HPDE6-E6E7 (cell line): ENCODE data around the gene TIAM2.
"Not testable (repeated sequence)": the region's sequence is repeated elsewhere in the genome, so short reads cannot be mapped to it uniquely, and the experiment has no call there.

Experiments used
- DNase-seq: peaks from one replicate; pipeline ENCODE4 v3.0.0; 2011; ENCODE audit warnings: missing footprints; ENCODE audit errors: extremely low spot score

Gene TIAM2

DNA sequence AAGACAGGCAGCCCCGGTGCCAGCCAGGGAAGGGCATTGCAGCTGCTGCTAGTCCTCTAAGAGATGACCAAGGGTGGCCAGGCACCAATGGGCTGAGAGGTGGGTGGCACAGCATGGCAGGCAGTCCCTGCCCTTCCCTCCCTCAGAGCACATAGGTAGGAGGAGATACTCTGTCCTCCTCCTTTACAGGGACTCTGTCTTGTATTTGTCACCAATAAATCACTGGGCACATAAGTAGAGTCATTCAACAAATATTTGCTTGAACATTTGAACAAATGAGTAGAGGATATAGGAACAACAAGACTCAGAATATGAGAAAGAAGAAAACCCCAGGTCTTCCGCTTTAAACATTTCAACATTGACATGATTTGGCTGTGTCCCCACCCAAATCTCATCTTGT is 199.3 kb downstream of the TIAM2 start:
- no peak for DNase-seq

DNA sequence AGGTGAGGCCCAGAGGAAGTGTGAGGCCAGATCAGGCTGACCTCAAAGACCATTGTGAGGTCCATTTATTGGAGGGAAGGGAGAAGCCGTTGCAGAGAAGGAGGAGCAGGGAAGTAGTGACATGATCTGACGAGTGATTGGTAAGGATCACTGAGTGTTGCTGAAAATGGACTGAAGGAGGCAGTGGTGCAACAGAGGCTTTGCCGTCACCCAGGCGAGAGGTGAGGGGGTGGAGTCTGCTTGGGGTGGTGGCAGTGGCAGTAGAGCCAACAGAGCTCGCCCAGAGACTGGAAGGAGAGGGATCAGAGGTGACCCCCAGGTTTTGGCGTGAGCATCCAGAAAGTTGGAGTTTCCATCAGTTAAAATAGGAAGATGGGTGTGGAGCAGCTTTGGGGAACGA is 200.8 kb downstream of the TIAM2 start:
- no peak for DNase-seq

DNA sequence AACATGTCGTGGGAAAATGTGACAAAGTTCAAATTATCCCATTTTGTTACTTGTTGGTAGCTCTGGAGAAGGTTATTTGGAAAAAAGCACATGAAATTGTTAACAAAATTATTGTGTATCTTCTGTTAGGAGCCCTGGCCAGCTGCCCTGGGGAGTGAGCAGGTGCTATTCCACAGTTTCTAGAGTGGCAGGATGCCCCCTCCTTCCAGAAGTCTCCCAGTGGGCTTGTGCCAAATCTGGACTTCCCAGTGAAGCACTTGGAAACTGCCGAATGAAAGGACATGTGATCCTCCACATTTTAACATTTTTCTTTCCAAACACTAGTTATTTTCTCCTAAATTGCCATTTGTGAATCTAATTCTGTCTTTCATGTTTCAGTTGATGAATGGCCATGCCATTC is 201.8 kb downstream of the TIAM2 start:
- DNase-seq = no peak

DNA sequence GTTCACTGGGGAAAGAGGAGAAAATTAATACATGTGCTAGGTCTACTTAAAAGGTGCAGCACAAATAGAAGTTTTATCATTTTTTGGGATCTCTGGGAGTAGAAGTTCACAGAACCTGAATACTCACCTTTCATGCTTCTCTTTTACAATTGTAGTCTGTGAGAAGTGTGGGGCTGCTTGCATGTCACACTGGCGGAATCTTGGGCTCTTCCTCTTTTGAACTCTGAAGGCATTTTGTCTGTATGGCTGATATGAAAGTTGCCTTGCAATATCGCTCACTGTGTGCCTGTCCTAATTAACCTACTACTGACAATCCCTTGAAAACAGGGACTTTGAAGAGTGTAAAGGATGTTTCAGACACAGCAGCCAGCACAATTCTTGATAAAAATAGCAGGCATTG is 202.8 kb downstream of the TIAM2 start:
- DNase-seq = no peak

DNA sequence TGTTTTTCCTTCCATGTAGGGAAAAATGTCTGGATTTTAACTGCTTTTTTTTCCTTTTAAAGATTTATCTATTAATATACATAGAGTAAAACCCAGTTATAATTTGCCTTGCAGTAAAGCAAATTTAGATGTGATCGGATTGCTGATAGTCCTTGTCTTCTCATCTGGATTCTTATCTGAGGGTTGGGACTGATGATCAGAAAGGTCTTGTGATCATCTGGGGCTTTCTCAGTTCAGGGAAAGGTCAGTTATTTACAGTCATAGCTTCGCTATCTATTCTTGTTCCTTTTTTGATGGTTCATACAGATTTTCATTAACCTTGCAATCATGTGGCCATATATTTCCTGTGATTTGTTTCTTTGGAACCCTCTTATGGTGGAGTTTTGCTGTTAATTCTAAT is 204.9 kb downstream of the TIAM2 start:
- no peak for DNase-seq

DNA sequence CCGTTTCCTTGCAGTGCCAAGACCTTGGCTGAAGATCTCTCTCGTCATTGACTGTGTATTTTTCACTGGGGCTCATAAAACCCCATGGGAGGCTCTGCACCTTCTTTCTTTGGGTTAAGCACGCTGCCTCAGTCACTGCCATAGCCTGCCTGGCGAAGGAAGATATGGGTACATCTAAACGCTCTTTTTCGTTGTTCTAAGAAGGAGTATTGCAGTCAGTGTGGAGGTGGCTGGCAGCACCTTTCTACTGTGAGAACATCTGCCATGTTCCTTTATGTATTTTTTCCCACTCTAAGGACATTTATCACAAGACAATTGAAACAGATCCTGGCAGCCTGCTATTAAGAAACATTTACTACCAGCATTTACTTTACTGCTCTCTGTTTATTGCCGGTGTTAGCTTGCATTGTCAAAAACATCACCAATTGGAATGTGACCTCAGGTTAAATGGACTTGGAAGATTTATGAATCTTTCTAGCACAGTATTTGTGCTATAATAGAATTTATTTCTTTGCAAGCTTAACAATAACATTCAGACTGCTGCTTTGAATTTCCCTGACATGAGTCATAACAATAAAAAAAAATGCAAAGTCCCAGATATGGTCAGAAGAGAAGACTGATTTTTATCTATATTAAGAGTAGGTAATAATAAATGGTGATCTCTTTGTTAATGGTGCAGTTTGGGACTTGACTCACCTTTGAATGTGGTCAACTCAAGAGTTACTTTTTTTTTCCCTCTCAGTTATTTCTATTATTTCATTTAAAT is 206.5 kb downstream of the TIAM2 start:
- no peak for DNase-seq

DNA sequence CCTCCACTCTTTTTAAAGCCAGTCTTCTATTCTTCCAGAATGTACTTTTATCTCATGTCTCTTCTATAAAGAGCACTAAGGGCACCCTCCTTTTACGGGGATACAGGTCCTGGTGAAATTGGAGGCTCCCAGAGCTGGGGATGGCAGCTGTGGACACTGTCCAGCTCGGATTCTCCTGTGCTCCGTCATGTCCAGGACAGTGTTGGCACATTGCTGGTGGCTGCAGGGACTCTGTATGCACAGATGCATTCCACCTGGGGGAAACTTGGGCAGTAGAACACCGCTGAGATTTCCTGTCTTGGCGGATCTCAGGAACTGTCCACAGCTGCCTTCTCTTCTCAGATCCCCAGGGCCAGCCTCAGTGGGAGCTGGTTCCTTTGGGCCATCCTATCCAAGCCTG is 212.1 kb downstream of the TIAM2 start:
- DNase-seq = no peak

DNA sequence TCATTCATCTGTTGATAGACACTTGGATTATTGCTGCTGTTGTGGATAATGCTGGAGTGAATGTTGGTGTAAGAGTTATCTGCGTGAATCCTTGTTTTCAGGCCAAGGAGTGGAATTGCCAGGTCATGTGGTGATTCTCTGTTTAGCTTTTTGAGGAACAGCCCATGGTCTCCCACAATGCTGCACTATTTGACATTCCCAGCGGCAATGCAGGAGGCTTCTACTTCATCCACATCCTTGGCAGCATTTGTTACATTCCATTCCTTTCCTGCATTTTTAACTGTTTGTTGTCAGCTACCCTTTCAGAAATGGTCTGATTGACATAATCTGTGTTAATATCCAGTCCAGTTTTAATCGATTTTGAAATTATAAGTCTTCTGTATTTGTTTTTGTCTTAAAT is 217.0 kb downstream of the TIAM2 start:
- DNase-seq = no peak

DNA sequence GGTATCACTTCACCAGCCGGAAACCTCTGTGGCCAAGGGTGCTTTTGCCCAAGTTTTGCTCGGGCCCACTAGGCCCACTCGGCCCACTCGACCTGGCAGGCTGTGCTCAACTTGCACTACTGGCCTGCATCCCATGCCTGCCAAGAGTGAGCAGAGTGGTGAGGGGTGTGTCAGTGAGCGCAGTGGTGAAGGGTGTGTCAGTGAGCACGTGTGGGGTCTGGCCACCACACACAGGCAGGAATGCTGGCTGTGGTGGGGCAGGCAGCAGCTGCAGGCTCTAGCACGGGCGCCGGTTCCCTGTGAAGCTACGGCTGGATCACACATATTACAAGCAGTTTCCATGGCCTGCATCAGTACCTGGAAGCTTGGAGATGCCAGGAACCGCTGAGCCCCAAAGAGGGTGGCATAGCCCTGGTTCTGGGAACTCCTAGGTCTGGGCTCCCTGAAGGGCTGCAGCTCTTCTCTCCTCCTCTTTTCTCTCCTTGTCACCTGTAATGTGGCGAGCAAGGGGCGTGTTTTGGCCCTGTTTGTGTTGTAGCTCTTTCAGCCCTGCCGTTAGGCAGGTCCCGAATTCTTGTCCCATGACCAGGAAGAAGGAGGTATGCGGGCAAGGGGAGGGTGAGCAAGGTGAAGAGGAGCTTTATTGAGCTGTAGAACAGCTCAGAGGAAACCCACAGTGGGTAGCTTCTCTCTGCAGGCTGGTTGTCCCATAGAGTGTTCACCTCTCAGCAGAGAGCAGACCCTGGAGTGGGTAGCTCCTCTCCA is 217.7 kb downstream of the TIAM2 start:
- no peak for DNase-seq

DNA sequence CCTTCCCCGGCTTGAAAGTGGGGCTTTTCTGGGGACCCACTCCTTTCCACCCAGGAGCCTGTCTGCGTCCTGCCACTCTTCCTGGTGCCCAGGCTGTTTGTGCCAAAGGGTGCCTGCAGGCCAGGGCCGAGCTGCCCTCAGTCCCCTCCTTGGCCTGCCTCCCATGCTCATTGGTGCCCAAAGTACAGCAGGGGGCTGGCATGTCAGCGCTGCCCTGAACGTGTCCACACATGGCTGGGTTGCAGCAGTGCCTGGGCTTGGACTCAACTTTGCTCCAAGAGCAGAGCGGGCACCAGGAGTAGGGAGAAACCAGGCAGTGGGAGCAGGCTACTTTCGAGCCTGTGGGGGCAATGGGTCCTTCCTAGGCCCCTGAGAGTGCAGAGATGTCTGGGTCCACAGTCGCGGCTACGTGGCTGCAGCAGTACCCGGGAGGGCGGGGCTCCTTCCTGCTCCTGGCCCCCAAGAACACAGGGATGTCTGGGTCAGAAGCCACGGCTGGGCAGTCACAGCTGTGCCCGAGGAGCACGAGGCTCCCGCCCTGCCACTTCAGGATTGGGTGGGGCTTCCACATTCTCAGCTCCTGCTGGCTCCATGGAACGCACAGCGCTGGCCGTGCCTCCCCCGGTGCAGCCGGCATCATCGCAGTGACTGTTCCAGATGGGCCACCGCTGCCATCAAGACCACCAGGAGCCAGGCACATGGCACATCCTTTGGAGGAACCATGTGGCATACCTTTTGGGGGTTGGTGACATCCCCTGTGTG is 218.7 kb downstream of the TIAM2 start:
- DNase-seq = no peak

DNA sequence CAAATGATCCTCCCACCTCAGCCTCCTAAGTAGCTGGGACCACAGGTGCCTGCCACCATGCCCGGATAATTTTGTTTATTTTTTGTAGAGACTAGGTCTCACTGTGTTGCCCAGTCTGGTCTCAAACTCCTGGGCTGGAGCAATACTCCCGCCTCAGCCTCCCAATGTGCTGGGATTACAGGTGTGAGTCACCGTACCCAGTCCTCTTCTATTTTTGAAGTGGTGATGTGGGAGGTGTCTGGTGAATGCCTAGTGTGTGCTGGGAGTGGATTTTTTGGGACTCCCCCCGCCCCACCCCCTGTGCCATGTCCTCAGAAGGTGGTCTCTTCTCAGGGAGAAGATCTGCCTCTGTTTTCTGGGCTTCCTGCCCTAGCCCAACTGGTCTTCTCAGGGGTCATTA is 220.8 kb downstream of the TIAM2 start:
- no peak for DNase-seq

DNA sequence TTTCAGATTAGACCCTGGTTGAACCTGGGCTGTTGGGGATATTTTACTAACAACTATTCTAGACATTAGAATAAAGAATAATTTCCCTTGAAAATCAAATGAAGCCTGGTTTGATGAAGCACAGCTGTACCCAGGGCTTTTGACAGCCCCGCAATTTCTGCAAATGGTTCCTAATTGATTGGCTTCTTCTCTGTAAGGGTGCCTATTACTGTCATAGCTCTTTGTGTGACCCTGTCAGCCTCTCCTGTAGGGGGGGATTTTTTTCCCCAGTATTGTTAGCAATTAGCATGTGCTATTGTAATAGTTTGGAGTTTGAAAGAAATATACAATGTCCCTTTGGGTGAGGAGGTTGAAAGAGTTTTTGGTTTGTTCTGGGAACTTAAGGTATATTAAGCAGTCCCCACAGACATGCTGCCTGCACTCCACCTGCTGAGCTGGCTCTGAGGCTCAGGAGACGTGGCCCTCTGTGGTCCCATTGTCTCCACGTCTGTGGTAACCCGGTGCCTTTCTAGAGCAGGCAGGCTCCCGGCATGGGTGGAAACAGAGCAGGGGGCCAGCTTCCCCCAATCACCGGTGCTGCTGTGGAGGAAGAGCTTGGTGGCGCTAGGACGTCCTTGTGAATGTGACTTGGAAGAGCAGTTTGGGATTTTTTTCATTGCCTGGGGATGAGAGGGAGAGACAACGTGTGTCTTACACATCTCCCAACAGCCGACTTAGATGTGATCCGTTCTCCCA is 221.4 kb downstream of the TIAM2 start:
- no peak for DNase-seq

DNA sequence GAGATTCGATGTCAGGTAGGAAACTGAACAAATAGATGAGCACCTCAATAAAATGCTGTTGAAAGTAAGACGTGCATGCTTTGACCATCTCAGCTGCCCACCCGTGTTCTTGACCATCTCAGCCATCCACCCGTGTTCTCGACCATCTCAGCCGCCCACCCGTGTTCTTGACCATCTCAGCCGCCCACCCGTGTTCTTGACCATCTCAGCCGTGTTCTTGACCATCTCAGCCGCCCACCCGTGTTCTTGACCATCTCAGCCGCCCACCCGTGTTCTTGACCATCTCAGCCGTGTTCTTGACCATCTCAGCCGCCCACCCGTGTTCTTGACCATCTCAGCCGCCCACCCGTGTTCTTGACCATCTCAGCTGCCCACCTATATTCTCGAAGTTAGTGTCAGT is 223.6 kb downstream of the TIAM2 start:
- DNase-seq = not testable (repeated sequence)

DNA sequence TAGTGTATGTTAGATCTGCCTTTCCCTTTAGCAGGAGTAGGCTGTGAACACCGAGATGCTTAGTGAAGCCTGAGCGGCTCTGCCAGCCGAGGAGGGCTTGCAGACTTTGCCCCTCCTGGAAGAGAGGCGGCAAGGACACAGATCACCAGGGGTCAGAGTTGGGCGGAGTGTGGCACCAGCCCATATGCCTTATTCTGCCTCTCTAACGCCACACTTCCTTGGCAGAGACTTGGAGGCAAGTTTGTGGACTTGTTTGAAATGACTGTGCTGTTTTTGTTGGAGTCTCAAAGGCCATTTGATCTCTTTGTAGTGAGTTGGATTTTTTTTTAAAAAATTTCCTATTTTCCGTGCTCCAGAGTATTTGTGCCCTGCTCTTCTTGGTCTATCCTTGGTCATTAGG is 224.2 kb downstream of the TIAM2 start:
- no peak for DNase-seq

DNA sequence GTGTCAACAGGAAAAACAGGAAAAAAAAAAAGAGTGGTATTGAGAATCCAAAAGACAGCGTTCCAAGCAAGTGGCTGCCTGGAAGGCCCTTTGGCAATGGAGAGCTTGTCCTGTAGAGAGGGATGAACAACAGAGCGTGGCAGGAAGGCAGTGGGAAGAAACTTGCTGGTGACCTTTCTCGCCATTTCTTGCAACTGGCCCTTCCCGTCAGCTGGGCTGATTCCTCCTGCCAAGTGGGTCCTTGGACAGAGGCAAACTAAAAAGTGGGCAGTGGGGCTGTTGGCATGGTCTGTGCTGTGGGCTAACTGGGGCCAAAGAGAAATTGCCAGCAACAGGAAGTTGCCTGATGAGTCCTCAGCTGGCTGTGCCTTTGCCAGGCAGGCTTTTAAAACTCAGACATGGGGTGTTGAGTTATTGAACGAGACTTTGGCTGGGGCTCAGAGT is 224.8 kb downstream of the TIAM2 start:
- no peak for DNase-seq

DNA sequence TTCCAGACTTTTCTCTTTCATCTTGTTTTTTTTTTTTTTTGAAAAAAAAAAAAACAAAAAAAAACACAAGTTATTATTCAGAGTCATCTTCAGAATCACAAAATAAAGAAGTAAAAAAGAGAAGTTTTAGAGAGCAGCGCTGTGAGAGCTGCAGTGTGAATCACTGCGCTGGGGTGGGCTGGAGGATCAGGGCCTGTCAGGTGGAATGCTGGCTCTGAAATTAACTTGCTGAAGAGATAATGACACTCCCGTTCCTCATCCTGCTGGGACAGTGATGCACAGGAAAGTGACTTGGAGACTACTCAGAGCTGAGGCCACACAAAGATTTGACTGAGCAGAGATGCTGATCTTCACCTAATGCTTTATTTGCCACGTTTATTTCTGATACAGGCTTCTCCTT is 226.0 kb downstream of the TIAM2 start:
- DNase-seq = no peak

DNA sequence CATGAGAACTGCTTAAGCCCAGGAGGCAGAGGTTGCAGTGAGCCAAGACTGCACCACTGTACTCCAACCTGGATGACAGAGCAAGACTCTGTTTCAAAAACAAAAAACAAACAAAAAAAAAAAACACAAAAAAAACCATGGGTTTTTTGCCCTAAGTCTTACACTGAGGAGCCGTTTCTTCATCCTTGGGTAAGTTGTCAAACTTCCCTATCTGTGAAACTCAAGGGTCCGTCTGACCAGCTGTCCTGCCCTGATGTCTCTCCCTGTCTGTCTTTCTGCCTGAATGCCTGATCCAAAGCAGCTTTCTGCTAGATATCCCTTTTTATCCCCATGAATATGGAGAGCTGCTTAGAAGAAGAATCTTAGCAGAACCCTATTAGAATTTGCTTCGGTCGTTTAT is 227.4 kb downstream of the TIAM2 start:
- DNase-seq = no peak

DNA sequence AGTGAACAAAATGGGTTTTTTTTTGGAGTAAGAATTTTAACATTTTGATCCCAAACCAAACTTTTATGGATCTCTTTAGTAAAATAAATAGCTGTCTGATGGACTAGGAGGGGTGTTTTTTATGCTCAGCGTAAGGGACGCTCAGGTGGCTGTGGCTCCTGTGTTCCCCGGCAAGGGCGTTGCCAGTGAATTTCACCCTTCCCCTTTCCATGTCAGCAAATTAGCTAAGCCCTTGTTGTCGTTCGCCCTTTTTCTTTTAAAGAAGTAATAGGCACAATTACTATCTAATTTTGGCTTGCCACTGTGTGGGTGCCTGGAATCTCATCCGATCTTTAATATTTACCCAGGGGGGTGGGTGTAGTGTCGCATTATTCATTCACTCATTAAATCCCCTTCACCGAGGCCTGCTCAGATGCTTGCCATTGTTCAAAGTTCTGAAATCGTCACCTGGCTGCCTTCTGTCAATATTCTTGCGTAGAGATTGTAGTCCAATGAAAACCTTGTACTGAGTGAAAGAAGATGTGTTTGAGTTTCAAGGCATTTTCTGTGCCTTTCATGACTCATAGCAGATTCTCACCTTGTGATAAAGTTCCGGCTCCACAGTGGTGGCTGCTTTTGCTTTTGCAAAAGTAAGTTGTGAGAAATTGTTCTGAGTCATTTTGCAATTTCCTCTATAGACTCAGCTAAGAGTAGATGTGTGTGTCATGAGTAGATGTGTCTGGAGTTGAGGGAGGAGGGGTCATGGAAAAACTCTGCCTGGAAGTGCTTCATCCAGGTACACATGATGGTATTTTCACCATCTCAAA is 228.7 kb downstream of the TIAM2 start:
- peak; percentile 73 for DNase-seq

DNA sequence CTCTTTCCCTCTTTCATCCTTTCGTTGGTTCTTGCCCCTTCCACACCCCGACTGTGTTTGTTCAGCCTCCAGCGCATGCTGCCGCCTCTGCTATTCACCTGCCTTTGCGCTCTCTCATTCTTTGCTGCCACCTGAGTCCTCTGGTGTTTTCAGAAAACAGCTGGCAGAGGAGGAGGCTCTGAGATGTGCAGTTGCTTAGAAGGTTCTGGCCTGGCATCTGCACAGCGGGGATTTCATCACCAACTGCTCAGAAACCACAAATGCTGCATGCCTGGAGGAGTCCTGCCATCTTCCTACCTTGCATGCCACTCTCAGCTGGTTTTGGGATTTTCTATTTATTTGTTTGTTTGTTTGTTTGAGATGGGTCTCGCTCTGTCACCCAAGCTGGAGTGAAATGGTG is 229.5 kb downstream of the TIAM2 start:
- no peak for DNase-seq

DNA sequence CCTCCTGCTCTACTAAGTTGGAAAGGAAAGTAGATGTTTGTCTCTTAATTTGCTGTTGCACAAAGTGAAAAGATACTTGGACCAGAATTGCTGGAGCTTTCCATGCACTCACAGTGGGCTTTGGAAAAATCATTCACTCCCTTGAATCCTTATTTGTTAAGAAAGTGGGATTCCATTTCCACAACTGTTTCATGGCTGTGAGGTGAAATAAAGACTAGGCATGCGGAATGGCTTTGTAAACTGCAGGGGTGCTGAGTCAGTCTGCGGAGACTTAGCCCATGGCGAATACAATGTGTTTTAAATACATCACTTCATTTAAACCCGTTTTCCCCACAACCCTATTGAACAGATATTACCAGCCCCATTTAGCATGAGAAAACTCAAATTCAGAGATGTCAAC is 231.9 kb downstream of the TIAM2 start:
- no peak for DNase-seq

DNA sequence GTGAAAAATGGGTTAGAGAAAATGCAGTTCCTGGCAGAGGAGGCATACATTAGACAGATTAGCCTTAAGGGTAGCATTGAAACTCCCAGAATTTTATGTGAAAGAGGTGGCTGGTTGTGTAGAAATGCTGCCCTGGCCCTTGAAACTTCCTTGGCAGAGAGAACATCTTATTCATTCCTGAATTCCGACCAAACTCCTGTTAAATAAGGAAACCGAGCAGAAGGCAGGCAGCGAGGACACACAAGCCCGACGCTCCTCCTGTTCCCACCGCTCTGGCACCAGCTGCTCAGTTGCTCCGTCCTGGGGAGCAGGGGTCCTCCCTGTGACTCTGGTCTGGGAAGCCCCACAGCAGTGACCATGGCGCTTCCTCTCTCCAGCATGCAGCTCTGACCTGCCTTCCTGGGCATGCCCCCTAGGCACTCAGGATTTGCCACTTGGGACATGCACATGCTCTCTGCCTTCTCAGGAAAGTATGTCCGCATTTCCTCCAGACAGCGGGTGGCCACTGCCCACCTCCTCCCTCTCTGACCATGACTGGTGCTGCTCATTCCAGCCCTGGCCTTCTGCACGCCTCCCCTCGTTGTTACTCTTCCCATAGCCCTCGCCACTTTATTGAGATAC is 233.5 kb downstream of the TIAM2 start:
- DNase-seq = no peak
